Measurements from ENCODE around the gene TMEM117.

- TF ChIP-seq, protein P1, sequence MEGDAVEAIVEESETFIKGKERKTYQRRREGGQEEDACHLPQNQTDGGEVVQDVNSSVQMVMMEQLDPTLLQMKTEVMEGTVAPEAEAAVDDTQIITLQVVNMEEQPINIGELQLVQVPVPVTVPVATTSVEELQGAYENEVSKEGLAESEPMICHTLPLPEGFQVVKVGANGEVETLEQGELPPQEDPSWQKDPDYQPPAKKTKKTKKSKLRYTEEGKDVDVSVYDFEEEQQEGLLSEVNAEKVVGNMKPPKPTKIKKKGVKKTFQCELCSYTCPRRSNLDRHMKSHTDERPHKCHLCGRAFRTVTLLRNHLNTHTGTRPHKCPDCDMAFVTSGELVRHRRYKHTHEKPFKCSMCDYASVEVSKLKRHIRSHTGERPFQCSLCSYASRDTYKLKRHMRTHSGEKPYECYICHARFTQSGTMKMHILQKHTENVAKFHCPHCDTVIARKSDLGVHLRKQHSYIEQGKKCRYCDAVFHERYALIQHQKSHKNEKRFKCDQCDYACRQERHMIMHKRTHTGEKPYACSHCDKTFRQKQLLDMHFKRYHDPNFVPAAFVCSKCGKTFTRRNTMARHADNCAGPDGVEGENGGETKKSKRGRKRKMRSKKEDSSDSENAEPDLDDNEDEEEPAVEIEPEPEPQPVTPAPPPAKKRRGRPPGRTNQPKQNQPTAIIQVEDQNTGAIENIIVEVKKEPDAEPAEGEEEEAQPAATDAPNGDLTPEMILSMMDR (IDR thresholded peaks at IDR 0.05), result no peak
- no peak for TF ChIP-seq POLR2A (IDR thresholded peaks at IDR 0.05)
- TF ChIP-seq POLR2AphosphoS5 (IDR thresholded peaks at IDR 0.05), result no peak
- TF ChIP-seq EP300 (IDR thresholded peaks at IDR 0.05), result no peak
Measured at GRCh38 chr12:44026046-44026445, 190.2 kb downstream of the TMEM117 start.

All from stomach (tissue), 4 donors.